Endothelial cell of umbilical vein (primary cell): ENCODE measurements around the gene JARID2. TPM values are rescaled to one million over a fixed set of nuclear protein-coding genes. Genes with fewer than 3 reads are reported as not detected.

Experiments
- BruUV-seq: library from RNA; stranded (reverse); fragments of 400-500 nt; replicated peaks from 2 replicates; lab custom pipeline; 2021; lab: Mats Ljungman, UMichigan
- CTCF ChIA-PET: fragments of 300-600, 350-600 bp; sonication (Branson Sonifier 250); formaldehyde crosslinking; loops from one replicate; lab custom pipeline; 2021; ENCODE audit warnings: antibody characterized with exemption, inconsistent platforms; lab: Charles Lee
- POLR2A ChIA-PET: fragments of 300-600, 350-600 bp; sonication (Branson Sonifier 250); formaldehyde crosslinking; loops from one replicate; lab custom pipeline; 2021; ENCODE audit warnings: antibody characterized with exemption, inconsistent platforms; lab: Charles Lee
- DNase-seq: peaks from one replicate; pipeline ENCODE4 v3.0.0-alpha.2; 2011; ENCODE audit warnings: low read depth, low spot score
- FAIRE-seq: peaks from 2 replicates; lab custom pipeline; 2011; peaks lifted over from hg19 to GRCh38; lab: Jason Lieb, UNC
- H2AFZ ChIP-seq: 2 replicates; pipeline ENCODE4 v1.6.0; 2012; ENCODE audit warnings: low read depth, low read length, control low read depth, inconsistent platforms
- H3K27ac ChIP-seq: 2 replicates; pipeline ENCODE4 v1.5.1; 2011; ENCODE audit warnings: low read depth, mild to moderate bottlenecking, control low read depth, low read length, moderate library complexity; ENCODE audit not compliant: insufficient read depth
- H3K27me3 ChIP-seq, 2 experiments: 2 replicates each; pipeline versions ENCODE4 v1.6.0 to v1.6.1; 2011; ENCODE audit warnings: low read length in 2 of 2, mixed read lengths in 1 of 2; ENCODE audit not compliant: control insufficient read depth in 2 of 2, insufficient read depth in 2 of 2
- H3K36me3 ChIP-seq, 2 experiments: 2 replicates in 1 of 2; 3 replicates in 1 of 2; pipeline ENCODE4 v1.5.1; 2011; ENCODE audit warnings: low read length in 2 of 2, mild to moderate bottlenecking in 1 of 2, moderate library complexity in 1 of 2; ENCODE audit not compliant: control insufficient read depth in 2 of 2, insufficient read depth in 2 of 2; ENCODE audit errors: extremely low read depth in 1 of 2
- H3K4me1 ChIP-seq: 3 replicates; pipeline ENCODE4 v1.5.1; 2011; ENCODE audit warnings: mild to moderate bottlenecking, low read length; ENCODE audit not compliant: control insufficient read depth, insufficient read depth; ENCODE audit errors: extremely low read depth
- H3K4me2 ChIP-seq: 2 replicates; pipeline ENCODE4 v1.6.1; 2011; ENCODE audit warnings: low read length, control low read depth, mixed read lengths; ENCODE audit not compliant: insufficient read depth
- H3K4me3 ChIP-seq, 3 experiments: fragments of 200-600 bp in 1 of 3; sonication (generic), shearing (Covaris generic) in 1 of 3; replicated peaks in 1 of 3; 2 replicates each; pipeline ENCODE4 v1.5.1; 2011 to 2016; ENCODE audit warnings: control low read depth in 3 of 3, low read length in 3 of 3, mild to moderate bottlenecking in 2 of 3, inconsistent platforms in 1 of 3, low read depth in 1 of 3, moderate library complexity in 1 of 3; ENCODE audit not compliant: insufficient read depth in 1 of 3
- H3K79me2 ChIP-seq: 2 replicates; pipeline ENCODE4 v1.6.0; 2012; ENCODE audit warnings: low read length, inconsistent platforms; ENCODE audit not compliant: control insufficient read depth, insufficient read depth
- H3K9ac ChIP-seq: replicated peaks from 2 replicates; pipeline ENCODE3; 2011; ENCODE audit warnings: low read length, control low read depth; ENCODE audit not compliant: insufficient read depth; ENCODE audit errors: extremely low read depth
- H3K9me1 ChIP-seq: replicated peaks from 3 replicates; pipeline ENCODE4 v1.6.0; 2011; ENCODE audit warnings: mild to moderate bottlenecking, low read length; ENCODE audit not compliant: control insufficient read depth, insufficient read depth; ENCODE audit errors: extremely low read depth
- H3K9me3 ChIP-seq: replicated peaks from 2 replicates; pipeline ENCODE4 v1.5.1; 2012; ENCODE audit warnings: low read length, inconsistent platforms; ENCODE audit not compliant: control insufficient read depth, insufficient read depth
- H4K20me1 ChIP-seq: replicated peaks from 2 replicates; pipeline ENCODE3; 2011; ENCODE audit warnings: mild to moderate bottlenecking, low read length; ENCODE audit not compliant: control insufficient read depth, insufficient read depth; ENCODE audit errors: extremely low read depth
- EZH2 ChIP-seq: IDR thresholded peaks from 2 replicates; pipeline ENCODE4 v1.6.1; 2012; ENCODE audit warnings: borderline replicate concordance, low read depth, mild to moderate bottlenecking, moderate library complexity, low read length, inconsistent platforms; ENCODE audit not compliant: severe bottlenecking
- FOS ChIP-seq: IDR thresholded peaks from 2 replicates; pipeline ENCODE4 v1.6.1; 2011; ENCODE audit warnings: mild to moderate bottlenecking, low read length, moderate library complexity, borderline replicate concordance; ENCODE audit not compliant: insufficient read depth
- GATA2 ChIP-seq: IDR thresholded peaks from 2 replicates; pipeline ENCODE4 v1.7.0; 2011; ENCODE audit warnings: low read depth, mild to moderate bottlenecking, moderate library complexity, mixed read lengths, low read length; ENCODE audit not compliant: insufficient read length, insufficient read depth
- JUN ChIP-seq: IDR thresholded peaks from 2 replicates; pipeline ENCODE4 v1.6.1; 2011; ENCODE audit warnings: borderline replicate concordance, low read depth; ENCODE audit not compliant: insufficient read length, insufficient read depth
- MYC ChIP-seq: IDR thresholded peaks from one replicate; pipeline ENCODE4 v1.6.1; 2011; ENCODE audit warnings: mild to moderate bottlenecking, low read depth, low read length
- POLR2A ChIP-seq: IDR thresholded peaks from 2 replicates; pipeline ENCODE4 v1.6.1; 2012; ENCODE audit warnings: low read depth, mild to moderate bottlenecking, control low read depth, low read length
- POLR2AphosphoS5 ChIP-seq: IDR thresholded peaks from 2 replicates; pipeline ENCODE4 v1.6.1; 2012; ENCODE audit warnings: low read depth, mild to moderate bottlenecking, control low read depth, low read length, moderate library complexity; ENCODE audit not compliant: insufficient read depth
- dilution Hi-C: fragments of 300-500 bp; cut with MboI; formaldehyde crosslinking; loops from one replicate; pipeline ENCODE4 v1.15.0; 2019; ENCODE audit warnings: low sequenced_read_pairs; ENCODE audit not compliant: extremely low pct_ligation_motif_present
- intact Hi-C: fragments of 100-400 bp; cut with micrococcal nuclease; formaldehyde crosslinking; loops from one replicate; pipeline ENCODE4 v1.10.0; 2022
- polyA plus RNA-seq, 4 experiments: library from polyadenylated mRNA; depleted of rRNA in 3 of 4; stranded (reverse) in 3 of 4; unstranded in 1 of 4; fragments of >200 nt; gene quantifications; 2 replicates each; pipeline versions ENCODE4 v1.2.1 to v1.2.3, GENCODE V29; 2011 to 2012; ENCODE audit warnings: missing spikeins in 1 of 4
- total RNA-seq: library from RNA; stranded (reverse); gene quantifications from 2 replicates; pipeline ENCODE4 v1.2.3, GENCODE V29; 2021
- TF ChIP-seq, protein P1 (sequence below), 2 donors: IDR thresholded peaks; 1 replicate in 1 of 2; 2 replicates in 1 of 2; pipeline ENCODE4 v1.5.1; 2011; ENCODE audit warnings: low read length in 2 of 2, mild to moderate bottlenecking in 2 of 2, moderate library complexity in 2 of 2, control low read depth in 1 of 2, inconsistent platforms in 1 of 2, low read depth in 1 of 2; ENCODE audit not compliant: insufficient read depth in 1 of 2; ENCODE audit errors: extremely low read depth in 1 of 2
- TF ChIP-seq, protein P2 (sequence below): IDR thresholded peaks from 2 replicates; pipeline ENCODE4 v1.6.1; 2011; ENCODE audit not compliant: insufficient read depth, insufficient read length

Gene JARID2
- total and polyA plus RNA-seq, 2 donors (not counting 3 experiments of a cell fraction or from before 2014, with no cell fraction given): 2.9 to 10.6 TPM

DNA sequence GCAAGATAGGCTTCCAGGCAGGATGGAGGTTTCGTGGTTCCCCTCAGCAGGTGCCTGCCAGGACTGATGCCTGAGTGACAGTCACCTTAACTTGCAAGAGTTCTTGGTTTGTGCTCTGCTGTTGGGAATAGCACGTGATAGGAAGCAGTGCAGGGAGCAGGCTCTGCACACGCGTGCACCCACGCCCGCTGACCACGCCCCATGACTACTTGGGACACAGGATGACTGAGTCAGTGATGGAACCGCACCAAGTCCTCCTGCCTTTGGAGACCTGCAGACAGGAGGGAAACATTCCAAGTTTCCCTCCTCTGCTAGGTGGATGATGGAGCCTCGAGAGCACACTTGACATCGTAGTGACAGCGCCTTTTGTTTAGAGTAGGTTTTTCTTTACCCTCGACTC, 252.8 kb downstream of the JARID2 start:
- Histone ChIP-seq H3K36me3 (peaks cover 2 to 6% of the 10 kb centered on the region in 2 experiments), H3K9me1 (no peaks in the 10 kb centered on the region), H4K20me1 (no peaks in the 10 kb centered on the region), H3K4me3 (no peak overlapping the region), H3K79me2 (no peaks in the 10 kb centered on the region), H3K27ac (no peak overlapping the region), H3K4me2 (no peak overlapping the region), H3K9me3 (no peaks in the 10 kb centered on the region), H3K27me3 (no peaks in the 10 kb centered on the region), H2AFZ (no peak overlapping the region), H3K9ac (no peak overlapping the region), H3K4me1 (no peaks in the 10 kb centered on the region)
- dilution Hi-C loops: no loop called here
- TF ChIP-seq POLR2A (no peak), EZH2 (no peak), MYC (no peak), GATA2 (no peak), POLR2AphosphoS5 (no peak), FOS (no peak), JUN (no peak)
- TF ChIP-seq, protein P1, sequence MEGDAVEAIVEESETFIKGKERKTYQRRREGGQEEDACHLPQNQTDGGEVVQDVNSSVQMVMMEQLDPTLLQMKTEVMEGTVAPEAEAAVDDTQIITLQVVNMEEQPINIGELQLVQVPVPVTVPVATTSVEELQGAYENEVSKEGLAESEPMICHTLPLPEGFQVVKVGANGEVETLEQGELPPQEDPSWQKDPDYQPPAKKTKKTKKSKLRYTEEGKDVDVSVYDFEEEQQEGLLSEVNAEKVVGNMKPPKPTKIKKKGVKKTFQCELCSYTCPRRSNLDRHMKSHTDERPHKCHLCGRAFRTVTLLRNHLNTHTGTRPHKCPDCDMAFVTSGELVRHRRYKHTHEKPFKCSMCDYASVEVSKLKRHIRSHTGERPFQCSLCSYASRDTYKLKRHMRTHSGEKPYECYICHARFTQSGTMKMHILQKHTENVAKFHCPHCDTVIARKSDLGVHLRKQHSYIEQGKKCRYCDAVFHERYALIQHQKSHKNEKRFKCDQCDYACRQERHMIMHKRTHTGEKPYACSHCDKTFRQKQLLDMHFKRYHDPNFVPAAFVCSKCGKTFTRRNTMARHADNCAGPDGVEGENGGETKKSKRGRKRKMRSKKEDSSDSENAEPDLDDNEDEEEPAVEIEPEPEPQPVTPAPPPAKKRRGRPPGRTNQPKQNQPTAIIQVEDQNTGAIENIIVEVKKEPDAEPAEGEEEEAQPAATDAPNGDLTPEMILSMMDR (IDR thresholded peaks at IDR 0.05; ENCODE audit: extremely low read depth in 1 of 2, insufficient read depth in 1 of 2, low read depth in 1 of 2, low read length in 2 of 2): no peak
- TF ChIP-seq, protein P2, sequence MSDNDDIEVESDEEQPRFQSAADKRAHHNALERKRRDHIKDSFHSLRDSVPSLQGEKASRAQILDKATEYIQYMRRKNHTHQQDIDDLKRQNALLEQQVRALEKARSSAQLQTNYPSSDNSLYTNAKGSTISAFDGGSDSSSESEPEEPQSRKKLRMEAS: no peak
- CTCF ChIA-PET: no interaction called here
- POLR2A ChIA-PET: no interaction called here
- no TSS peak for BruUV-seq
- intact Hi-C loops: no loop called here
- FAIRE-seq (no peak), DNase-seq (no peak)
